Activated naive CD4-positive, alpha-beta T cell treated with anti-CD3 and anti-CD28 coated beads, Interleukin-2, amount 50 U/mL, for 16 hours (primary cell): ENCODE data around the gene PA2G4.
A peak's percentile ranks its signal among the peaks of the same experiment; 100 is the strongest.
"Not testable (repeated sequence)": the region's sequence is repeated elsewhere in the genome, so short reads cannot be mapped to it uniquely, and the experiment has no call there.

Source experiments
- DNase-seq: peaks from one replicate; pipeline ENCODE4 v3.0.0-alpha.2; 2020

Gene PA2G4

GRCh38 chr12:56104109-56104814, at the start of gene PA2G4:
Gene PA2G4, plus strand, starts transcription at chr12:56104559. Its CDS starts 179 bp downstream, at chr12:56104738.
- DNase-seq: peak; percentile 97

GRCh38 chr12:56059964-56060363, 44.4 kb upstream of the PA2G4 start:
- not testable (repeated sequence) for DNase-seq

- no peak for DNase-seq
Measured at GRCh38 chr12:56061982-56062381, 42.4 kb upstream of the PA2G4 start.

- no peak for DNase-seq
Measured at GRCh38 chr12:56062996-56063395, 41.4 kb upstream of the PA2G4 start.

- no peak for DNase-seq
Measured at GRCh38 chr12:56071648-56072047, 32.7 kb upstream of the PA2G4 start.

- DNase-seq: no peak
Measured at GRCh38 chr12:56074396-56074795, 30.0 kb upstream of the PA2G4 start.

- not testable (repeated sequence) for DNase-seq
Measured at GRCh38 chr12:56077966-56078365, 26.4 kb upstream of the PA2G4 start.

- no peak for DNase-seq
Measured at GRCh38 chr12:56078427-56078826, 25.9 kb upstream of the PA2G4 start.

GRCh38 chr12:56078931-56079722, 25.2 kb upstream of the PA2G4 start:
- DNase-seq: peak; percentile 58

- DNase-seq: peak; percentile 69
Measured at GRCh38 chr12:56079723-56080555, 24.4 kb upstream of the PA2G4 start, which contains the start of gene ERBB3. Gene ERBB3, plus strand, starts transcription at chr12:56080165. Its CDS starts 136 bp downstream, at chr12:56080301.

GRCh38 chr12:56080556-56081138, 23.7 kb upstream of the PA2G4 start:
- DNase-seq: no peak

- DNase-seq: no peak
Measured at GRCh38 chr12:56081393-56082347, 22.7 kb upstream of the PA2G4 start.

- no peak for DNase-seq
Measured at GRCh38 chr12:56082382-56082781, 22.0 kb upstream of the PA2G4 start.

GRCh38 chr12:56082967-56083366, 21.4 kb upstream of the PA2G4 start:
- no peak for DNase-seq

- DNase-seq: no peak
Measured at GRCh38 chr12:56084958-56085543, 19.3 kb upstream of the PA2G4 start.

GRCh38 chr12:56086096-56086495, 18.3 kb upstream of the PA2G4 start:
- no peak for DNase-seq

- no peak for DNase-seq
Measured at GRCh38 chr12:56086608-56087007, 17.8 kb upstream of the PA2G4 start.

GRCh38 chr12:56087220-56087619, 17.1 kb upstream of the PA2G4 start:
- DNase-seq: no peak

GRCh38 chr12:56097738-56098137, 6.6 kb upstream of the PA2G4 start:
- DNase-seq: no peak

- no peak for DNase-seq
Measured at GRCh38 chr12:56098592-56098991, 5.8 kb upstream of the PA2G4 start.

GRCh38 chr12:56099787-56100186, 4.6 kb upstream of the PA2G4 start:
- no peak for DNase-seq
